HepG2 (cell line): ENCODE data around the gene TFRC. TPM values are rescaled to one million over a fixed set of nuclear protein-coding genes. Genes with fewer than 3 reads are reported as not detected.

Experiments used
- BCLAF1 ChIP-seq: fragments of 450-650 bp; IDR thresholded peaks from 2 replicates; pipeline ENCODE4 v1.6.1; 2017; ENCODE audit warnings: mild to moderate bottlenecking
- BRCA1 ChIP-seq: sonication (generic); formaldehyde crosslinking; IDR thresholded peaks from 2 replicates; pipeline ENCODE4 v1.4.0; 2020; ENCODE audit warnings: missing genetic modification reagents
- CENPBD1 ChIP-seq: sonication (generic); formaldehyde crosslinking; IDR thresholded peaks from 2 replicates; pipeline ENCODE4 v1.8.0; 2022; ENCODE audit warnings: missing genetic modification reagents, low read depth, mild to moderate bottlenecking, borderline replicate concordance
- HHEX ChIP-seq: IDR thresholded peaks from 2 replicates; pipeline ENCODE4 v1.6.1; 2016; ENCODE audit warnings: control low read depth
- JUN ChIP-seq: sonication (generic); formaldehyde crosslinking; IDR thresholded peaks from 2 replicates; pipeline ENCODE4 v1.4.0; 2020; ENCODE audit warnings: mild to moderate bottlenecking, missing genetic modification reagents
- NFIB ChIP-seq: sonication (generic); formaldehyde crosslinking; IDR thresholded peaks from 2 replicates; pipeline ENCODE4 v1.9.0; 2021; ENCODE audit warnings: missing genetic modification reagents, mild to moderate bottlenecking, borderline replicate concordance
- SETDB1 ChIP-seq: sonication (generic); formaldehyde crosslinking; IDR thresholded peaks from 2 replicates; pipeline ENCODE4 v1.5.1; 2020; ENCODE audit warnings: missing genetic modification reagents, mild to moderate bottlenecking, borderline replicate concordance
- STAG1 ChIP-seq: sonication (generic); formaldehyde crosslinking; IDR thresholded peaks from 2 replicates; pipeline ENCODE4 v1.4.0; 2020; ENCODE audit warnings: missing genetic modification reagents
- TERF1 ChIP-seq: sonication (generic); formaldehyde crosslinking; IDR thresholded peaks from 2 replicates; pipeline ENCODE4 v1.8.0; 2022; ENCODE audit warnings: mild to moderate bottlenecking, missing genetic modification reagents, moderate library complexity
- TFDP2 ChIP-seq: sonication (generic); formaldehyde crosslinking; IDR thresholded peaks from 2 replicates; pipeline ENCODE4 v1.4.0; 2020; ENCODE audit warnings: missing genetic modification reagents
- TGIF2 ChIP-seq: IDR thresholded peaks from 2 replicates; pipeline ENCODE4 v1.6.1; 2016; ENCODE audit warnings: control low read depth, missing compliant biosample characterization
- ZBTB43 ChIP-seq: sonication (generic); formaldehyde crosslinking; conservative IDR thresholded peaks from 2 replicates; pipeline ENCODE4 v1.4.0; 2020; ENCODE audit warnings: missing genetic modification reagents
- ZFP62 ChIP-seq: sonication (generic); formaldehyde crosslinking; IDR thresholded peaks from 2 replicates; pipeline ENCODE4 v1.4.0; 2020; ENCODE audit warnings: missing genetic modification reagents
- ZMYM4 ChIP-seq: sonication (generic); formaldehyde crosslinking; IDR thresholded peaks from 2 replicates; pipeline ENCODE4 v1.8.1; 2023; ENCODE audit warnings: mild to moderate bottlenecking, missing genetic modification reagents
- ZNF138 ChIP-seq: sonication (generic); formaldehyde crosslinking; IDR thresholded peaks from 2 replicates; pipeline ENCODE4 v1.5.0; 2020; ENCODE audit warnings: mild to moderate bottlenecking, low read depth, missing genetic modification reagents
- ZNF225 ChIP-seq: sonication (generic); formaldehyde crosslinking; IDR thresholded peaks from 2 replicates; pipeline ENCODE4 v1.4.0; 2020; ENCODE audit warnings: mild to moderate bottlenecking, missing genetic modification reagents
- ZNF564 ChIP-seq: sonication (generic); formaldehyde crosslinking; IDR thresholded peaks from 2 replicates; pipeline ENCODE4 v1.8.1; 2023; ENCODE audit warnings: mild to moderate bottlenecking, missing genetic modification reagents
- ZNF784 ChIP-seq: sonication (generic); formaldehyde crosslinking; IDR thresholded peaks from 2 replicates; pipeline ENCODE4 v1.5.1; 2020; ENCODE audit warnings: missing genetic modification reagents, mild to moderate bottlenecking, borderline replicate concordance
- ZSCAN31 ChIP-seq: sonication (generic); formaldehyde crosslinking; IDR thresholded peaks from 2 replicates; pipeline ENCODE4 v1.5.0; 2020; ENCODE audit warnings: low read depth, mild to moderate bottlenecking, missing genetic modification reagents
- polyA plus RNA-seq, 8 experiments: library from polyadenylated mRNA; depleted of rRNA in 3 of 8; stranded (reverse) in 7 of 8; unstranded in 1 of 8; fragments of >200 nt; fragmentation: Illumina TruSeq in 4 of 8; extraction: Trizol in 4 of 8; gene quantifications; 2 replicates each; pipeline versions ENCODE4 v1.2.1 to v1.2.3, GENCODE V29; 2011 to 2016; ENCODE audit warnings: low read depth in 4 of 8, missing spikeins in 1 of 8, mixed read lengths in 1 of 8; ENCODE audit not compliant: insufficient read depth in 1 of 8
- total RNA-seq, 5 experiments: library from RNA; depleted of rRNA; stranded (reverse); fragments of >200 nt; fragmentation: Illumina TruSeq; extraction: Trizol; gene quantifications; 2 replicates each; pipeline ENCODE4 v1.2.3, GENCODE V29; 2016; ENCODE audit warnings: low read depth in 1 of 5

Gene TFRC
- total and polyA plus RNA-seq, 2 of the 13 experiments (the other 11 are each of a cell fraction or from before 2014, with no cell fraction given), result 188 to 274 TPM

GRCh38 chr3:196081834-196082618 lies at the start of gene TFRC (continued):
- TF ChIP-seq BCLAF1, result no peak
- TF ChIP-seq ZNF564, result peak; percentile 67
- peak; percentile 88; the same call in 1 of the 2 replicates for TF ChIP-seq CENPBD1 (CRISPR knock-in tag)
- no peak for TF ChIP-seq HHEX
- peak; percentile 98 for TF ChIP-seq ZMYM4
- TF ChIP-seq TERF1 (CRISPR knock-in tag), result no peak
- TF ChIP-seq ZFP62 (CRISPR knock-in tag), result no peak
- TF ChIP-seq ZNF784, result peak; percentile 94; the same call in 1 of the 2 replicates
- TF ChIP-seq ZSCAN31 (CRISPR knock-in tag), result peak; percentile 95
- no peak for TF ChIP-seq STAG1 (CRISPR knock-in tag)
- peak; percentile 78 for TF ChIP-seq ZNF138 (CRISPR knock-in tag)
- peak; percentile 94 for TF ChIP-seq TGIF2 (CRISPR knock-in tag)
- TF ChIP-seq BRCA1, result no peak
- TF ChIP-seq JUN (CRISPR knock-in tag), result 0 out of 2 replicates have a peak, but pooled peaks have one; percentile 6
- TF ChIP-seq TFDP2 (CRISPR knock-in tag), result peak; percentile 96
- TF ChIP-seq ZNF225, result 0 out of 2 replicates have a peak, but pooled peaks have one; percentile 52
- peak; percentile 67; the same call in 1 of the 2 replicates for TF ChIP-seq NFIB
- no peak for TF ChIP-seq SETDB1 (CRISPR knock-in tag)
- TF ChIP-seq ZBTB43, result no peak; the same call in none of the 2 replicates
